Astrocyte (in vitro differentiated cells and primary cell): ENCODE results near the gene CFAP20. TPM values are rescaled to one million over a fixed set of nuclear protein-coding genes. Genes with fewer than 3 reads are reported as not detected.

Source experiments
- DNase-seq: peaks from one replicate; pipeline ENCODE4 v3.0.0-alpha.2; 2010; ENCODE audit warnings: low read depth
- FAIRE-seq: peaks from 2 replicates; lab custom pipeline; 2011; peaks lifted over from hg19 to GRCh38; lab: Jason Lieb, UNC
- H2AFZ ChIP-seq: 2 replicates; pipeline ENCODE4 v1.6.0; 2012; ENCODE audit warnings: low read depth, low read length, inconsistent platforms
- H3K27ac ChIP-seq: 2 replicates; pipeline ENCODE4 v1.5.1; 2011; ENCODE audit warnings: low read depth, low read length, inconsistent platforms
- H3K27me3 ChIP-seq: 2 replicates; pipeline ENCODE4 v1.6.0; 2011; ENCODE audit warnings: low read length, inconsistent platforms; ENCODE audit not compliant: insufficient read depth
- H3K36me3 ChIP-seq: 2 replicates; pipeline ENCODE4 v1.5.1; 2011; ENCODE audit warnings: low read length, inconsistent platforms; ENCODE audit not compliant: insufficient read depth
- H3K4me1 ChIP-seq: 2 replicates; pipeline ENCODE4 v1.5.1; 2011; ENCODE audit warnings: low read length, inconsistent platforms; ENCODE audit not compliant: insufficient read depth
- H3K4me2 ChIP-seq: 2 replicates; pipeline ENCODE4 v1.6.0; 2012; ENCODE audit warnings: low read length, inconsistent platforms
- H3K4me3 ChIP-seq: 2 replicates; pipeline ENCODE4 v1.5.1; 2011; ENCODE audit warnings: low read depth, mild to moderate bottlenecking, low read length, inconsistent platforms; ENCODE audit not compliant: insufficient read depth
- H3K79me2 ChIP-seq: 2 replicates; pipeline ENCODE4 v1.6.0; 2012; ENCODE audit warnings: mild to moderate bottlenecking, low read length, inconsistent platforms; ENCODE audit not compliant: insufficient read depth
- H3K9ac ChIP-seq: 2 replicates; pipeline ENCODE4 v1.6.0; 2012; ENCODE audit warnings: mild to moderate bottlenecking, low read length, inconsistent platforms
- H3K9me3 ChIP-seq: 2 replicates; pipeline ENCODE4 v1.5.1; 2012; ENCODE audit warnings: low read depth, mild to moderate bottlenecking, low read length, inconsistent platforms; ENCODE audit not compliant: insufficient read depth
- H4K20me1 ChIP-seq: 2 replicates; pipeline ENCODE4 v1.6.0; 2012; ENCODE audit warnings: low read length, inconsistent platforms; ENCODE audit not compliant: insufficient read depth
- H3K27ac Mint-ChIP-seq: one replicate; pipeline ENCODE4 v1.8.0; 2021; ENCODE audit warnings: mild to moderate bottlenecking, mixed read lengths; ENCODE audit not compliant: unreplicated experiment
- H3K27me3 Mint-ChIP-seq: one replicate; pipeline ENCODE4 v1.8.0; 2021; ENCODE audit warnings: low read depth, mixed read lengths; ENCODE audit not compliant: unreplicated experiment
- H3K36me3 Mint-ChIP-seq: one replicate; pipeline ENCODE4 v1.8.0; 2021; ENCODE audit warnings: low read depth, mixed read lengths; ENCODE audit not compliant: unreplicated experiment
- H3K4me1 Mint-ChIP-seq: one replicate; pipeline ENCODE4 v1.8.0; 2021; ENCODE audit warnings: low read depth, mixed read lengths; ENCODE audit not compliant: unreplicated experiment
- H3K4me3 Mint-ChIP-seq: one replicate; pipeline ENCODE4 v1.8.0; 2021; ENCODE audit warnings: mild to moderate bottlenecking, moderate library complexity, mixed read lengths; ENCODE audit not compliant: unreplicated experiment
- H3K9me3 Mint-ChIP-seq: one replicate; pipeline ENCODE4 v1.8.0; 2021; ENCODE audit warnings: mild to moderate bottlenecking, mixed read lengths; ENCODE audit not compliant: unreplicated experiment
- CTCF ChIP-seq: IDR thresholded peaks from 2 replicates; pipeline ENCODE4 v1.5.1; 2011; ENCODE audit warnings: low read depth, mild to moderate bottlenecking, inconsistent platforms, low read length, moderate library complexity; ENCODE audit not compliant: insufficient read depth
- EZH2 ChIP-seq: IDR thresholded peaks from 2 replicates; pipeline ENCODE4 v1.6.1; 2012; ENCODE audit warnings: mild to moderate bottlenecking, low read length, inconsistent platforms; ENCODE audit not compliant: insufficient read depth
- total RNA-seq: library from RNA; stranded (reverse); gene quantifications from 2 replicates; pipeline ENCODE4 v1.2.1, GENCODE V29; 2021

The CFAP20 gene
- total RNA-seq, 1 donor from 2014 or later: 43.6 TPM

- no peak overlapping the region for H3K4me3 Mint-ChIP-seq
- DNase-seq: no peak
- no peaks in the 10 kb centered on the region for H3K36me3 ChIP-seq
- no peak overlapping the region for H3K27ac ChIP-seq
- H3K4me1 ChIP-seq: peaks cover 36% of the 10 kb centered on the region
- H2AFZ ChIP-seq: no peak overlapping the region
- H3K4me1 Mint-ChIP-seq: peaks cover 51% of the 10 kb centered on the region
- H3K9me3 ChIP-seq: no peaks in the 10 kb centered on the region
- H4K20me1 ChIP-seq: peaks cover 87% of the 10 kb centered on the region
- H3K9ac ChIP-seq: no peak overlapping the region
- no peaks in the 10 kb centered on the region for H3K9me3 Mint-ChIP-seq
- H3K27me3 Mint-ChIP-seq: no peaks in the 10 kb centered on the region
- no peak overlapping the region for H3K27ac Mint-ChIP-seq
- H3K4me2 ChIP-seq: peak overlapping the region; percentile 0
- H3K27me3 ChIP-seq: no peaks in the 10 kb centered on the region
- H3K36me3 Mint-ChIP-seq: no peaks in the 10 kb centered on the region
- no peak for FAIRE-seq
- no peak overlapping the region for H3K4me3 ChIP-seq
- TF ChIP-seq EZH2: no peak
- no peak for TF ChIP-seq CTCF
- H3K79me2 ChIP-seq: peaks cover 86% of the 10 kb centered on the region
Observed at GRCh38 chr16:58123896-58124600, 5.1 kb downstream of the CFAP20 start.

- Histone ChIP-seq H3K36me3 (peaks cover 3% of the 10 kb centered on the region), H3K4me2 (peak overlapping the region; percentile 77), H2AFZ (no peak overlapping the region), H3K9me3 (no peaks in the 10 kb centered on the region), H3K4me3 (no peak overlapping the region), H3K4me1 (peaks cover 20% of the 10 kb centered on the region), H3K9ac (peak overlapping the region; percentile 21), H3K27me3 (no peaks in the 10 kb centered on the region), H3K27ac (peak overlapping the region; percentile 37), H3K79me2 (peaks cover 86% of the 10 kb centered on the region), H4K20me1 (peaks cover 92% of the 10 kb centered on the region)
- no peaks in the 10 kb centered on the region for H3K9me3 Mint-ChIP-seq
- no peak for DNase-seq
- peaks cover 35% of the 10 kb centered on the region for H3K4me1 Mint-ChIP-seq
- no peak for FAIRE-seq
- H3K27me3 Mint-ChIP-seq: no peaks in the 10 kb centered on the region
- peaks cover 2% of the 10 kb centered on the region for H3K36me3 Mint-ChIP-seq
- H3K27ac Mint-ChIP-seq: peak overlapping the region; percentile 62
- no peak overlapping the region for H3K4me3 Mint-ChIP-seq
- no peak for TF ChIP-seq CTCF
- TF ChIP-seq EZH2: no peak
Observed at GRCh38 chr16:58121132-58121531, 8.0 kb downstream of the CFAP20 start.

- Histone ChIP-seq H2AFZ (no peak overlapping the region), H3K79me2 (peaks cover 77% of the 10 kb centered on the region), H3K27me3 (no peaks in the 10 kb centered on the region), H3K36me3 (peaks cover 10% of the 10 kb centered on the region), H3K4me1 (peaks cover 20% of the 10 kb centered on the region), H3K9ac (no peak overlapping the region), H3K27ac (no peak overlapping the region), H3K4me2 (no peak overlapping the region), H3K9me3 (no peaks in the 10 kb centered on the region), H3K4me3 (no peak overlapping the region), H4K20me1 (peaks cover 91% of the 10 kb centered on the region)
- Mint-ChIP-seq H3K4me1 (peaks cover 31% of the 10 kb centered on the region), H3K27me3 (no peaks in the 10 kb centered on the region), H3K27ac (peak overlapping the region; percentile 50), H3K4me3 (no peak overlapping the region), H3K36me3 (peaks cover 4% of the 10 kb centered on the region), H3K9me3 (no peaks in the 10 kb centered on the region)
- TF ChIP-seq CTCF (no peak), EZH2 (no peak)
- FAIRE-seq: no peak
- no peak for DNase-seq
Observed at GRCh38 chr16:58120234-58120633, 8.9 kb downstream of the CFAP20 start.
